Tibial nerve (tissue), 4 donors: ENCODE results near the gene MRPL34.
"Not testable (repeated sequence)": the region's sequence is repeated elsewhere in the genome, so short reads cannot be mapped to it uniquely, and the experiment has no call there.

Source experiments
- CTCF ChIP-seq, 5 experiments: fragments of 200-600 bp in 3 of 5; fragments of 450-650 bp in 2 of 5; sonication (generic) in 3 of 5; IDR thresholded peaks; one replicate each; pipeline ENCODE4 v1.5.1; 2016 to 2019; ENCODE audit warnings: antibody characterized with exemption in 5 of 5, mild to moderate bottlenecking in 3 of 5, moderate library complexity in 2 of 5
- EP300 ChIP-seq, 2 donors: sonication (generic); formaldehyde crosslinking; IDR thresholded peaks; one replicate each; pipeline ENCODE4 v1.6.1; 2017; ENCODE audit warnings: antibody characterized with exemption in 2 of 2, mild to moderate bottlenecking in 1 of 2
- POLR2A ChIP-seq, 2 donors: fragments of 450-650 bp; IDR thresholded peaks; one replicate each; pipeline ENCODE4 v1.6.1; 2017; ENCODE audit warnings: antibody characterized with exemption in 2 of 2, mild to moderate bottlenecking in 2 of 2, moderate library complexity in 2 of 2

GRCh38 chr19:17295551-17295950, 10.1 kb upstream of the MRPL34 start:
- TF ChIP-seq POLR2A, CTCF, EP300 (IDR thresholded peaks at IDR 0.05): not testable (repeated sequence)
